Spleen (tissue), 11 donors: ENCODE data around the gene ZNF594. TPM values are rescaled to one million over a fixed set of nuclear protein-coding genes. Genes with fewer than 3 reads are reported as not detected.
A peak's percentile ranks its signal among the peaks of the same experiment; 100 is the strongest.

ENCODE experiments used
- DNase-seq: peaks from one replicate; pipeline ENCODE4 v3.0.0-alpha.2; 2020
- H3K27ac ChIP-seq, 8 donors: fragments of 200-600 bp; sonication (generic) in 7 of 8; 1 replicate in 4 of 8; 2 replicates in 4 of 8; pipeline versions ENCODE4 v1.5.0 to v1.8.0; 2016 to 2021; ENCODE audit warnings: inconsistent platforms in 4 of 8, mild to moderate bottlenecking in 4 of 8, moderate library complexity in 1 of 8
- H3K27me3 ChIP-seq, 7 donors: fragments of 200-600 bp; sonication (generic) in 6 of 7; replicated peaks in 1 of 7; 1 replicate in 4 of 7; 2 replicates in 3 of 7; pipeline versions ENCODE4 v1.5.0 to v1.8.0; 2016 to 2021; ENCODE audit warnings: inconsistent platforms in 3 of 7, mild to moderate bottlenecking in 1 of 7
- H3K36me3 ChIP-seq, 6 donors: fragments of 200-600 bp; sonication (generic) in 5 of 6; 1 replicate in 4 of 6; 2 replicates in 2 of 6; pipeline versions ENCODE4 v1.5.0 to v1.8.0; 2016 to 2021; ENCODE audit warnings: inconsistent platforms in 2 of 6
- H3K4me1 ChIP-seq, 6 donors: fragments of 200-600 bp; sonication (generic) in 5 of 6; 1 replicate in 3 of 6; 2 replicates in 3 of 6; pipeline versions ENCODE4 v1.5.0 to v1.8.0; 2016 to 2021; ENCODE audit warnings: inconsistent platforms in 3 of 6
- H3K4me3 ChIP-seq, 8 donors: fragments of 200-600 bp; sonication (generic) in 7 of 8; 1 replicate in 4 of 8; 2 replicates in 4 of 8; pipeline versions ENCODE4 v1.5.0 to v1.8.0; 2016 to 2021; ENCODE audit warnings: inconsistent platforms in 4 of 8, mild to moderate bottlenecking in 4 of 8, moderate library complexity in 2 of 8
- H3K9me3 ChIP-seq, 8 donors: fragments of 200-600 bp; sonication (generic) in 7 of 8; 1 replicate in 4 of 8; 2 replicates in 4 of 8; pipeline versions ENCODE4 v1.5.0 to v1.8.0; 2016 to 2021; ENCODE audit warnings: inconsistent platforms in 4 of 8
- POLR2A ChIP-seq, 3 donors: fragments of 450-650 bp; IDR thresholded peaks; one replicate each; pipeline ENCODE4 v1.5.1; 2017; ENCODE audit warnings: antibody characterized with exemption in 3 of 3, mild to moderate bottlenecking in 1 of 3
- POLR2AphosphoS5 ChIP-seq, 3 donors: sonication (generic); formaldehyde crosslinking; IDR thresholded peaks; one replicate each; pipeline ENCODE4 v1.5.1; 2017; ENCODE audit warnings: antibody characterized with exemption in 3 of 3
- WGBS, 5 donors: extraction: QIAGEN DNeasy Blood & Tissue Kit in 3 of 5; methylation state at CpG; one replicate each; pipeline versions ENCODE4 v1.1.5 to v1.1.7; 2013 to 2018; 5-methylcytosine and 5-hydroxymethylcytosine counted together
- intact Hi-C: fragments of 100-400 bp; cut with DNase I; formaldehyde crosslinking; loops from one replicate; pipeline ENCODE4 v1.15.0; 2023; ENCODE audit warnings: low total_unique reads
- polyA plus RNA-seq, 3 donors: library from polyadenylated mRNA; stranded (reverse); fragments of 200-250 nt; gene quantifications; one replicate each; pipeline ENCODE4 v1.2.1, GENCODE V29; 2013
- total RNA-seq, 7 donors: library from RNA; depleted of rRNA in 3 of 7; stranded (reverse); fragments of >200 nt in 3 of 7; fragmentation: NEBNext Ultra II Directional in 4 of 7; extraction: Animal tissue kit (Norgen Biotek cat#: 25700) in 4 of 7; gene quantifications; one replicate each; pipeline versions ENCODE4 v1.1.0 to v1.2.1, GENCODE V29; 2016 to 2021
- TF ChIP-seq, protein P1 (sequence below), 11 experiments: fragments of 200-600 bp in 7 of 11; fragments of 450-650 bp in 4 of 11; sonication (generic) in 4 of 11; IDR thresholded peaks in 8 of 11; conservative IDR thresholded peaks in 3 of 11; 1 replicate in 7 of 11; 2 replicates in 4 of 11; pipeline versions ENCODE4 v1.4.0 to v1.8.0; 2016 to 2021; ENCODE audit warnings: antibody characterized with exemption in 11 of 11, inconsistent platforms in 4 of 11, mild to moderate bottlenecking in 1 of 11
- donor health status: healthy with polysubstance abuse.
- donor health status: DM: no; HTN: no; CAD: no; lungs with moderate emphysema.
- donor health status: DM: no; HTN: no; CAD: no.
- donor health status: Bipolar disorder and iron deficiency.
- donor health status: healthy.
- donor health status: DM: no; HTN: no; CAD: no.
- donor health status: DM: yes; HTN: yes; CAD: no.

ZNF594 gene
- total and polyA plus RNA-seq, 10 donors: 2.4 to 28.4 (median 13.8) TPM

DNA sequence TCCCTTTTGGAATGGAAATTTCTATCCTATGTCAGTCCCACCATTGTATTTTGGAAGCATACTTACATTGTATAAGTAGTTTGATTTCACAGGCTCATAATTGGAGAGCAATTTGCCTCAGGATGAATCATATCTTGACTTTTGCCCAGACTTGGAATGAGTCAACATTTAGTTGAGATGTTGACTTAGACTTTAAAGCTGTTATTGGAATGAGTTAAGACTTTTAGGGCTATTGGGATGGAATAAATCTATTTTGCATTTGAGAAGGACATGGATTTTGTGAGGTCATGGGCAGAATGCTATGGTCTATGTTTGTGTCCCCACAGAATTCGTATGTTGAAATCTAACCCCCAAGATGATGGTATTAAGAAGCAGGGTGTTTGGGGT is 12.2 kb upstream of the ZNF594 start:
- Histone ChIP-seq H3K36me3 (peaks cover 0 to 9% (median 0%) of the 10 kb centered on the region in 6 donors), H3K27me3 (no peaks in the 10 kb centered on the region), H3K9me3 (peaks cover 0 to 4% (median 0%) of the 10 kb centered on the region in 8 donors), H3K27ac (peak overlapping the region in 1 of 8 donors; percentile 86), H3K4me3 (no peak overlapping the region), H3K4me1 (peaks cover 0 to 20% (median 1%) of the 10 kb centered on the region in 6 donors)
- no peak for TF ChIP-seq POLR2AphosphoS5 (IDR thresholded peaks at IDR 0.05)
- TF ChIP-seq, protein P1, sequence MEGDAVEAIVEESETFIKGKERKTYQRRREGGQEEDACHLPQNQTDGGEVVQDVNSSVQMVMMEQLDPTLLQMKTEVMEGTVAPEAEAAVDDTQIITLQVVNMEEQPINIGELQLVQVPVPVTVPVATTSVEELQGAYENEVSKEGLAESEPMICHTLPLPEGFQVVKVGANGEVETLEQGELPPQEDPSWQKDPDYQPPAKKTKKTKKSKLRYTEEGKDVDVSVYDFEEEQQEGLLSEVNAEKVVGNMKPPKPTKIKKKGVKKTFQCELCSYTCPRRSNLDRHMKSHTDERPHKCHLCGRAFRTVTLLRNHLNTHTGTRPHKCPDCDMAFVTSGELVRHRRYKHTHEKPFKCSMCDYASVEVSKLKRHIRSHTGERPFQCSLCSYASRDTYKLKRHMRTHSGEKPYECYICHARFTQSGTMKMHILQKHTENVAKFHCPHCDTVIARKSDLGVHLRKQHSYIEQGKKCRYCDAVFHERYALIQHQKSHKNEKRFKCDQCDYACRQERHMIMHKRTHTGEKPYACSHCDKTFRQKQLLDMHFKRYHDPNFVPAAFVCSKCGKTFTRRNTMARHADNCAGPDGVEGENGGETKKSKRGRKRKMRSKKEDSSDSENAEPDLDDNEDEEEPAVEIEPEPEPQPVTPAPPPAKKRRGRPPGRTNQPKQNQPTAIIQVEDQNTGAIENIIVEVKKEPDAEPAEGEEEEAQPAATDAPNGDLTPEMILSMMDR (IDR thresholded peaks at IDR 0.05 in 8 of 11, conservative IDR thresholded peaks at IDR 0.05 in 3 of 11): no peak
- no peak for DNase-seq
- intact Hi-C loops: loop anchor here (5.0 kb wide), 1 partner anchor 33 kb away; no protein-coding TSS in a partner anchor
- WGBS, 5 donors: 71 to 94% (median 89%) methylated on average over 1 of the region's 1 CpG

DNA sequence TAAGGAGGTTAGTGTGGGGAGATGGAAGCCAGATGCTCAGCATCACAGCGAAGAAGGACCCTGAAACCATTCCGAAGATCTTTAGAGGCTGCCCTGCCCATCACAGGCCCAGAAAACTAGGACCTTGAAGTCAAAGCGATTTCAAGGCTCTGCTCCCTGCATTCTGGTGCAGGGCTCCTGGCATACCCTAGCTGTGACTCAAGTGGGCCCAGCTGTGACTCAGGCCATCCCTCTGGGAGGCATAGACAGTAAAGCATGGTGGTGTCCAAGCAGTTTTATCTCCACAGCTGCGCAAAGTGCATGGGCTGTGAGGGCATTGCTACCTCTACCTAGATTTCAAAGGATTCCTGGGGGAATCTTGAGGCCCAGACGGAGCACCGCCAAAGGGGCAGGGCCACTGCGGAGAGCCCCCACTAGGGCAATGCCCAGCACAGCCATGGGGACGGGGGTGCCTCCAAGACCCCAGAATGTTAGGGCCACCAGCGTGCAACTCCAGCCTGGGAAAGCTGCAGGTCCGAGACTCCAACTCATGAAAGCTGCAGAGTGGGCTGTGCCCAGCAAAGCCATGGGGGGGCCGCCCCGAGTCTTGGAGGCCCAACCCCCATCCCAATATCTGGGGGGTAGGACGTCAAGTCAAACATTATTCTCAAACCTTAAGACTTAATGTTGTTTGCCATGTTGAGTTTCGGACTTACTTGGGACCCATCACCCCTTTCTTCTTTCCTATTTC is 11.7 kb upstream of the ZNF594 start:
- no peak overlapping the region for H3K4me3 ChIP-seq
- peaks cover 0 to 4% (median 0%) of the 10 kb centered on the region in 8 donors for H3K9me3 ChIP-seq
- 92 to 97% (median 95%) methylated on average over 8 to 14 of the region's 14 CpGs for WGBS, 5 donors
- intact Hi-C loops: loop anchor here (5.0 kb wide), 1 partner anchor 34 kb away; no protein-coding TSS in a partner anchor
- H3K27me3 ChIP-seq: no peaks in the 10 kb centered on the region
- H3K4me1 ChIP-seq: peaks cover 0 to 26% (median 7%) of the 10 kb centered on the region in 6 donors
- H3K27ac ChIP-seq: peak overlapping the region in 1 of 8 donors; percentile 86
- peaks cover 0 to 9% (median 0%) of the 10 kb centered on the region in 6 donors for H3K36me3 ChIP-seq
- TF ChIP-seq POLR2A (IDR thresholded peaks at IDR 0.05) (no peak), POLR2AphosphoS5 (IDR thresholded peaks at IDR 0.05) (peak in 1 of 3 donors; percentile 28)
- TF ChIP-seq, protein P1 (IDR thresholded peaks at IDR 0.05 in 8 of 11, conservative IDR thresholded peaks at IDR 0.05 in 3 of 11): no peak
- DNase-seq: no peak

DNA sequence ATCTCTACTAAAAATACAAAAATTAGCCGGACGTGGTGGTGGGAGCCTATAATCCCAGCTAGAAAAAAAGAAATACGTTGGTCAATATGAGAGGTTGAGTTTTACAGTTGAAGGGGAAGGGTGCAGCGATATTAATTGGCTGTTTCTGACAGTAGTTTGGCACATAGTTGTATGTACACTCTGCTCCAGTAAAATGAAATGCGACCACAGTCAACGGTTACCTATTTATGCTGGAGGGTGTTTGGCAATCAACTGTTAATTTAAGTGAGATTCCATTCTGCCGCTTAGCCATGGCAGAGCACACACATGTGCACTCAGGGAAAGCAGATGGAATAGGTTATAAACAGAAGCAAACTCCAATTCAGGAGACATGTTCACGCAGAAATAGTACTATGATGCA is 9.3 kb upstream of the ZNF594 start:
- Histone ChIP-seq H3K27ac (peak overlapping the region in 3 of 8 donors; percentile 67 to 86 (median 67)), H3K27me3 (no peaks in the 10 kb centered on the region), H3K4me3 (no peak overlapping the region), H3K4me1 (peaks cover 0 to 44% (median 22%) of the 10 kb centered on the region in 6 donors), H3K9me3 (peaks cover 0 to 4% (median 0%) of the 10 kb centered on the region in 8 donors), H3K36me3 (peaks cover 0 to 9% (median 0%) of the 10 kb centered on the region in 6 donors)
- TF ChIP-seq POLR2AphosphoS5 (IDR thresholded peaks at IDR 0.05) (no peak), POLR2A (IDR thresholded peaks at IDR 0.05) (no peak)
- intact Hi-C loops: loop anchor here (5.0 kb wide), 1 partner anchor 36 kb away; no protein-coding TSS in a partner anchor
- no peak for DNase-seq
- WGBS, 5 donors: 86 to 94% (median 91%) methylated on average over 8 of the region's 8 CpGs

DNA sequence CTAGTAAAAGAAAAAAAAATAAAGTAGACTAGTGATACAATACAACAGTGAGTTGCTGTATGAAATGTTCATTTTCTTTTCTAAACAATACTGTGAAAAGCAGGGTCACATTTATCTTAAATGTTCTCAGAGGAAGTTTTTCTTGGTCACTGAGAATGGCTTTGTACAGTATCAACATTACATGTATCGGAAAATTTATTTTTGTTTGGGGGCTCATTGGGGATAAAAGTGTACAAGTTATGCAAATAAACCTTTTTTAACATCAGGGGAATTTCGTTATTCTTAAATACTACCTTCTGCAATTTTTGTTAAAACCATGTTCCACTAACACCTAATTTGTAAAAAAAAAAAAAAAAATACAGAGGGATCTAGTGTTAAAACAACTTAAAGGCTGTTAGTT is 8.7 kb upstream of the ZNF594 start:
- Histone ChIP-seq H3K27me3 (no peaks in the 10 kb centered on the region), H3K4me3 (no peak overlapping the region), H3K36me3 (peaks cover 0 to 9% (median 0%) of the 10 kb centered on the region in 6 donors), H3K4me1 (peaks cover 0 to 44% (median 22%) of the 10 kb centered on the region in 6 donors), H3K27ac (peak overlapping the region in 4 of 8 donors; percentile 20 to 86 (median 67)), H3K9me3 (peaks cover 0 to 1% (median 0%) of the 10 kb centered on the region in 8 donors)
- intact Hi-C loops: loop anchor here (5.0 kb wide), 1 partner anchor 37 kb away; no protein-coding TSS in a partner anchor
- DNase-seq: no peak
- TF ChIP-seq POLR2AphosphoS5 (IDR thresholded peaks at IDR 0.05) (no peak), POLR2A (IDR thresholded peaks at IDR 0.05) (no peak)
- WGBS, 5 donors: 34 to 69% (median 54%) methylated on average over 2 of the region's 2 CpGs

DNA sequence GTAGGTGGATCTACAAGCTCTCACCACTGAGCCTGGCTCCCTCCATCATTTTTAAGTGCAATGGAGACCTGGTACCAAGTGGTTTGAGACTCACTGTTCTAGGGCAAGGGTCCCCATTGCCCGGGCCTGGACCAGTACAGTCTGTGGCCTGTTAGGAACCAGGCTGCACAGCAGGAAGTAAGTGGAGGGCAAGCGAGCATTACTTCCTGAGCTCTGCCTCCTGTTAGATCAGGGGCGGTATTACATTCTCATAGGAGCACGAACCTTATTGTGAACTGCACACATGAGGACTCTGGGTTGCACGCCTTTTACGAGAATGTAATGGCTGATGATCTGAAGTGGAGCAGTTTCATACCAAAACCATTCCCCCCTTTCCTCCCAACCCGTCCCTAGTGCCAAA is 6.8 kb upstream of the ZNF594 start:
- Histone ChIP-seq H3K36me3 (peaks cover 0 to 6% (median 0%) of the 10 kb centered on the region in 6 donors), H3K27ac (peak overlapping the region in 6 of 8 donors; percentile 24 to 86 (median 64))
- intact Hi-C loops: no loop called here

More for the DNA sequence above, 6.8 kb upstream of the ZNF594 start:
- H3K4me3 ChIP-seq: no peak overlapping the region
- DNase-seq: no peak
- TF ChIP-seq POLR2A (IDR thresholded peaks at IDR 0.05): no peak
- TF ChIP-seq POLR2AphosphoS5 (IDR thresholded peaks at IDR 0.05): peak in 2 of 3 donors; percentile 29 to 61
- TF ChIP-seq, protein P1 (IDR thresholded peaks at IDR 0.05 in 8 of 11, conservative IDR thresholded peaks at IDR 0.05 in 3 of 11): peak in 2 of 11 experiments; percentile 12 to 24
- 44 to 64% (median 55%) methylated on average over 7 of the region's 7 CpGs for WGBS, 5 donors
- peaks cover 0 to 44% (median 22%) of the 10 kb centered on the region in 6 donors for H3K4me1 ChIP-seq
- H3K27me3 ChIP-seq: no peaks in the 10 kb centered on the region
- H3K9me3 ChIP-seq: no peaks in the 10 kb centered on the region
